Glutamatergic neuron (in vitro differentiated cells): ENCODE data around the gene DOC2A. TPM values are rescaled to one million over a fixed set of nuclear protein-coding genes. Genes with fewer than 3 reads are reported as not detected.

Source experiments
- DNase-seq: peaks from one replicate; pipeline ENCODE4 v3.0.0; 2022
- H3K27ac Mint-ChIP-seq: one replicate; pipeline ENCODE4 v1.8.0; 2020; ENCODE audit warnings: mild to moderate bottlenecking, mixed read lengths, inconsistent platforms; ENCODE audit not compliant: unreplicated experiment
- H3K27me3 Mint-ChIP-seq: one replicate; pipeline ENCODE4 v1.8.0; 2020; ENCODE audit warnings: mild to moderate bottlenecking, moderate library complexity, mixed read lengths, inconsistent platforms; ENCODE audit not compliant: unreplicated experiment
- H3K36me3 Mint-ChIP-seq: one replicate; pipeline ENCODE4 v1.8.0; 2020; ENCODE audit warnings: mild to moderate bottlenecking, mixed read lengths, inconsistent platforms; ENCODE audit not compliant: unreplicated experiment
- H3K4me1 Mint-ChIP-seq: one replicate; pipeline ENCODE4 v1.8.0; 2020; ENCODE audit warnings: mild to moderate bottlenecking, low read depth, mixed read lengths, inconsistent platforms; ENCODE audit not compliant: unreplicated experiment
- H3K4me3 Mint-ChIP-seq: one replicate; pipeline ENCODE4 v1.8.0; 2020; ENCODE audit warnings: mild to moderate bottlenecking, mixed read lengths, inconsistent platforms; ENCODE audit not compliant: unreplicated experiment
- H3K9me3 Mint-ChIP-seq: one replicate; pipeline ENCODE4 v1.8.0; 2020; ENCODE audit warnings: mild to moderate bottlenecking, moderate library complexity, mixed read lengths, inconsistent platforms; ENCODE audit not compliant: unreplicated experiment
- CTCF ChIP-seq: fragments of 200-600 bp; sonication (generic); IDR thresholded peaks from one replicate; pipeline ENCODE4 v1.5.0; 2021; ENCODE audit not compliant: partially characterized antibody, unreplicated experiment
- total RNA-seq: library from RNA; stranded (reverse); fragmentation: NEBNext Ultra II Directional; extraction: Animal tissue kit (Norgen Biotek cat#: 25700); gene quantifications from one replicate; pipeline ENCODE4 v1.2.1, GENCODE V29; 2021; ENCODE audit not compliant: unreplicated experiment

Gene DOC2A
- total RNA-seq, 1 donor from 2014 or later, result 4.2 TPM

- DNase-seq, result no peak
- Mint-ChIP-seq H3K27me3 (peaks cover 12% of the 10 kb centered on the region), H3K27ac (no peak overlapping the region), H3K9me3 (peaks cover 5% of the 10 kb centered on the region), H3K4me3 (peak overlapping the region; percentile 79), H3K4me1 (peaks cover 2% of the 10 kb centered on the region), H3K36me3 (no peaks in the 10 kb centered on the region)
- TF ChIP-seq CTCF, result no peak
These were observed 42.7 kb upstream of the DOC2A start for GRCh38 chr16:30053376-30054015.

- Mint-ChIP-seq H3K4me1 (peaks cover 2% of the 10 kb centered on the region), H3K36me3 (no peaks in the 10 kb centered on the region), H3K4me3 (peak overlapping the region; percentile 84), H3K27me3 (peaks cover 10% of the 10 kb centered on the region), H3K9me3 (peaks cover 5% of the 10 kb centered on the region), H3K27ac (no peak overlapping the region)
- TF ChIP-seq CTCF, result no peak
- DNase-seq, result peak; percentile 95
These were observed 42.0 kb upstream of the DOC2A start for GRCh38 chr16:30052671-30053372.

GRCh38 chr16:30051518-30051917, 40.7 kb upstream of the DOC2A start:
- Mint-ChIP-seq H3K27me3 (peaks cover 7% of the 10 kb centered on the region), H3K27ac (peak overlapping the region; percentile 72), H3K4me1 (peaks cover 2% of the 10 kb centered on the region), H3K9me3 (peaks cover 5% of the 10 kb centered on the region), H3K4me3 (peak overlapping the region; percentile 75), H3K36me3 (no peaks in the 10 kb centered on the region)
- DNase-seq, result no peak
- no peak for TF ChIP-seq CTCF

GRCh38 chr16:30049871-30050270, 39.0 kb upstream of the DOC2A start:
- TF ChIP-seq CTCF, result no peak

GRCh38 chr16:30046588-30046987, 35.8 kb upstream of the DOC2A start:
- H3K27ac Mint-ChIP-seq, result no peak overlapping the region
- H3K27me3 Mint-ChIP-seq, result peaks cover 3% of the 10 kb centered on the region
- H3K9me3 Mint-ChIP-seq, result peaks cover 5% of the 10 kb centered on the region
- no peak for DNase-seq
- no peak overlapping the region for H3K4me3 Mint-ChIP-seq
- TF ChIP-seq CTCF, result no peak
- H3K4me1 Mint-ChIP-seq, result peaks cover 2% of the 10 kb centered on the region
- no peaks in the 10 kb centered on the region for H3K36me3 Mint-ChIP-seq

More at GRCh38 chr16:30049871-30050270, 39.0 kb upstream of the DOC2A start:
- Mint-ChIP-seq H3K36me3 (no peaks in the 10 kb centered on the region), H3K9me3 (peaks cover 5% of the 10 kb centered on the region), H3K4me3 (no peak overlapping the region), H3K27me3 (peaks cover 7% of the 10 kb centered on the region), H3K27ac (no peak overlapping the region), H3K4me1 (peaks cover 4% of the 10 kb centered on the region)
- no peak for DNase-seq
